ENCODE results near the gene ALK.

DNA sequence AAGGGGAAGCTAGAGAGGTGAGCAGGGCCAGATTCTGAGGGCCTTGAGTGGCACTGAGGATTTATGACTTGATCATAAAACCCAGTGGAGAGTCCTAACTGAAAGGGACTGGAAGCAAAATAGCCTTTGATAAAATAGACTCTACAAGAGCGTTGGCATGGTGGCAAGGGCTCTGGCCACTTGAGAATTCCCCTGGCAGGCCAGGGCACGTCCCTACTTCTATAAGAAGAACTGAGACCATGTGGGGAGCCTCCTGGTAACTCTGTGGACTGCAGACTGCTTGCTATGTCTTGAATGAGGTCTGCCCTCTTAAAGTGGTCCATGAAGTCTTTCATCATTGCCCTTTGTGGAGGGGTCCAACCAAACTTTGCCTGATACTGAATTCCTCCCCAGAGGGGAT, 324.8 kb downstream of the ALK start:
- TF ChIP-seq MEIS1 (CRISPR knock-in tag; IDR thresholded peaks at IDR 0.05; ENCODE audit: borderline replicate concordance) = no peak
- no peak for TF ChIP-seq SP2 (tag by site-specific recombination; IDR thresholded peaks at IDR 0.05)
- TF ChIP-seq ZNF292 (tag by site-specific recombination; IDR thresholded peaks at IDR 0.05; ENCODE audit: borderline replicate concordance, low read depth) = no peak
- TF ChIP-seq, protein P1, sequence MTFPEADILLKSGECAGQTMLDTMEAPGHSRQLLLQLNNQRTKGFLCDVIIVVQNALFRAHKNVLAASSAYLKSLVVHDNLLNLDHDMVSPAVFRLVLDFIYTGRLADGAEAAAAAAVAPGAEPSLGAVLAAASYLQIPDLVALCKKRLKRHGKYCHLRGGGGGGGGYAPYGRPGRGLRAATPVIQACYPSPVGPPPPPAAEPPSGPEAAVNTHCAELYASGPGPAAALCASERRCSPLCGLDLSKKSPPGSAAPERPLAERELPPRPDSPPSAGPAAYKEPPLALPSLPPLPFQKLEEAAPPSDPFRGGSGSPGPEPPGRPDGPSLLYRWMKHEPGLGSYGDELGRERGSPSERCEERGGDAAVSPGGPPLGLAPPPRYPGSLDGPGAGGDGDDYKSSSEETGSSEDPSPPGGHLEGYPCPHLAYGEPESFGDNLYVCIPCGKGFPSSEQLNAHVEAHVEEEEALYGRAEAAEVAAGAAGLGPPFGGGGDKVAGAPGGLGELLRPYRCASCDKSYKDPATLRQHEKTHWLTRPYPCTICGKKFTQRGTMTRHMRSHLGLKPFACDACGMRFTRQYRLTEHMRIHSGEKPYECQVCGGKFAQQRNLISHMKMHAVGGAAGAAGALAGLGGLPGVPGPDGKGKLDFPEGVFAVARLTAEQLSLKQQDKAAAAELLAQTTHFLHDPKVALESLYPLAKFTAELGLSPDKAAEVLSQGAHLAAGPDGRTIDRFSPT (tag by site-specific recombination; IDR thresholded peaks at IDR 0.05) = no peak
- TF ChIP-seq, protein P2, sequence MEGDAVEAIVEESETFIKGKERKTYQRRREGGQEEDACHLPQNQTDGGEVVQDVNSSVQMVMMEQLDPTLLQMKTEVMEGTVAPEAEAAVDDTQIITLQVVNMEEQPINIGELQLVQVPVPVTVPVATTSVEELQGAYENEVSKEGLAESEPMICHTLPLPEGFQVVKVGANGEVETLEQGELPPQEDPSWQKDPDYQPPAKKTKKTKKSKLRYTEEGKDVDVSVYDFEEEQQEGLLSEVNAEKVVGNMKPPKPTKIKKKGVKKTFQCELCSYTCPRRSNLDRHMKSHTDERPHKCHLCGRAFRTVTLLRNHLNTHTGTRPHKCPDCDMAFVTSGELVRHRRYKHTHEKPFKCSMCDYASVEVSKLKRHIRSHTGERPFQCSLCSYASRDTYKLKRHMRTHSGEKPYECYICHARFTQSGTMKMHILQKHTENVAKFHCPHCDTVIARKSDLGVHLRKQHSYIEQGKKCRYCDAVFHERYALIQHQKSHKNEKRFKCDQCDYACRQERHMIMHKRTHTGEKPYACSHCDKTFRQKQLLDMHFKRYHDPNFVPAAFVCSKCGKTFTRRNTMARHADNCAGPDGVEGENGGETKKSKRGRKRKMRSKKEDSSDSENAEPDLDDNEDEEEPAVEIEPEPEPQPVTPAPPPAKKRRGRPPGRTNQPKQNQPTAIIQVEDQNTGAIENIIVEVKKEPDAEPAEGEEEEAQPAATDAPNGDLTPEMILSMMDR (tag by site-specific recombination; IDR thresholded peaks at IDR 0.05) = no peak
- TF ChIP-seq ZNF843 (tag by site-specific recombination; IDR thresholded peaks at IDR 0.05) = no peak

Measured in HEK293 (cell line).